Mucosa of stomach (tissue), 1 donor: ENCODE measurements around the gene LRRTM2.

Experiments used
- H3K27me3 ChIP-seq: one replicate; pipeline ENCODE4 v1.7.0; 2013; ENCODE audit warnings: mild to moderate bottlenecking, low read length; ENCODE audit not compliant: control insufficient read depth, insufficient read depth
- H3K36me3 ChIP-seq: one replicate; pipeline ENCODE4 v1.7.0; 2013; ENCODE audit warnings: low read length; ENCODE audit not compliant: control insufficient read depth, insufficient read depth
- H3K4me1 ChIP-seq: one replicate; pipeline ENCODE4 v1.7.0; 2013; ENCODE audit warnings: mild to moderate bottlenecking, low read length; ENCODE audit not compliant: control insufficient read depth, insufficient read depth
- H3K4me3 ChIP-seq: one replicate; pipeline ENCODE4 v1.7.0; 2013; ENCODE audit warnings: low read length
- H3K9ac ChIP-seq: one replicate; pipeline ENCODE4 v1.7.0; 2013; ENCODE audit warnings: mild to moderate bottlenecking, low read length, moderate library complexity
- H3K9me3 ChIP-seq: one replicate; pipeline ENCODE4 v1.7.0; 2013; ENCODE audit warnings: mild to moderate bottlenecking, low read length, moderate library complexity; ENCODE audit not compliant: control insufficient read depth
- donor health status: Pancreatic carcinoma.

Gene LRRTM2

DNA sequence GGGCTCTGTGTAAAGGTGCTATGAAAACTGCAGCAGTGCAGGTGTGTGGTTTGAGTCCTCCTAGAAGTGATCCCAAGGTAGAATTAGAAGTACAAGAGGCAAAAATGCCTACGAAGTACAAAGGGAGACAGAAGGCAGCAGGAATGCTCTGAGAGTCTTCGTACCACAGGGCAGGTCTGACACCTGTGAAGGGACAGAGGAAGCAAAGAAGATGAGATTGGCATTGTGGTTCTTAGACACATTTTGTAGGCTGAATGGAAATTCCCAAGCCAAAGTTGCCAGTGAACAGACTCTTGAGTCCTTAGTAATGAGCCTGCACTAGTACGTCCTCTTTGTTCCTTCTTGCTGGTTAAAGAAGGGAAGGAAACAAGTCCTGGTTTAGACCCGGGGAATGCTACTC, 1.7 kb upstream of the LRRTM2 start:
- Histone ChIP-seq H3K9me3 (no peaks in the 10 kb centered on the region), H3K4me3 (no peak overlapping the region), H3K9ac (no peak overlapping the region), H3K4me1 (peaks cover 10% of the 10 kb centered on the region), H3K36me3 (no peaks in the 10 kb centered on the region), H3K27me3 (no peaks in the 10 kb centered on the region)

DNA sequence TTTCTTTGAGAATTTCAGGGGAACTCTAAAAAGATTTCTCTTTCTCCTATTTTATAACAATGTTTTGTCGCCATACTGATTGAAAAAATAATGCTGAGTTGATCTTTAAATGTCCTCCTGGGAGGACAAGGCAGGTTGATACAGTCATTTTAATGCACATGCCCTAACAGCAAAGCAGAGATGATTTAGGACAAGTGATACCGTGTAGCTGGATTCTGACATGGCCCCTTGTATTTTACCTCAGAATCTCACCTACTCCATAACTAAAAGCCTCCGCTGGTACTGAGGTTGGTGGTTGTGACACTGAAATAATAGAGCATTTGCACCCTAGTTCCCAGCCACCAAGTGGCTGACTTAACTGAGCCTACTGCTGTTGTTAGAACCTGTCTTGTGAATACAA, 811 bp upstream of the LRRTM2 start:
- no peak overlapping the region for H3K9ac ChIP-seq
- H3K4me1 ChIP-seq: peaks cover 11% of the 10 kb centered on the region
- no peaks in the 10 kb centered on the region for H3K36me3 ChIP-seq
- no peaks in the 10 kb centered on the region for H3K27me3 ChIP-seq
- H3K9me3 ChIP-seq: no peaks in the 10 kb centered on the region
- no peak overlapping the region for H3K4me3 ChIP-seq

DNA sequence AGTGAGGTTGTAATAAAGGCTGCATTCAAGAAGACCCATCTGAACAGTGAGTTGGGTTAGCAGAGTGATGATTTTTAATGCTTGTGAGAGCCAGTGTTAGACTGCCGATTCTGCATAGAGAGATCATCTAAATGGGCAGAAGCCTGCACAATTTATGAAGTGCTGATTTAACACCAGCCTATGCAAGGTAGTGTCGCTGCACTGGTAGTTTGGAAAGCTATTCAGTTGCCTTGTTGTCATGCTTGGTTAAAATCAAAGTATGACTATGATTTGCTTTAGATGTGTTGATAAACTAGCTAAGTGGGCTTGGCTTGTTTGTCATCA, 379 bp upstream of the LRRTM2 start:
- Histone ChIP-seq H3K9ac (no peak overlapping the region), H3K4me1 (peaks cover 13% of the 10 kb centered on the region), H3K36me3 (no peaks in the 10 kb centered on the region), H3K4me3 (no peak overlapping the region), H3K27me3 (no peaks in the 10 kb centered on the region), H3K9me3 (no peaks in the 10 kb centered on the region)

DNA sequence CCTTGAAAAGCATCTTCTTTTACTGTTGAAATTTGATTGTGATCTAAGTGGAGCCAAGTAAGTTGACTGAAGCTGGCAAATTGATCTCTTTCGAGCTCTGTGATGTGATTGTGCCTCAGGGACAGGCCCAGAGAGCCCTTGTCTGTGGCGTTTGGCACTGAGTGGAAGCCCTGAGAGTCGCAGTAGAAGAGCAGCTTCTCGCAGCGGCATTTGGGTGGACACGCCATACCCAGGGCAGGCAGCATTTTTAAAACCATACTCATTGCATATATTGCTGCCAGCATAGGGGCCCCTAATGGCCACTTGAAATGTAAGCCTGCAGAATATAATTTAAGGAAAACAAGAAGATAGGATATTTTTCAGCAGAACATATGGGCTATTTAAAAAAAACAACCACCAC, 894 bp downstream of the LRRTM2 start:
- Histone ChIP-seq H3K9ac (no peak overlapping the region), H3K36me3 (no peaks in the 10 kb centered on the region), H3K9me3 (no peaks in the 10 kb centered on the region), H3K27me3 (no peaks in the 10 kb centered on the region), H3K4me3 (no peak overlapping the region), H3K4me1 (peaks cover 17% of the 10 kb centered on the region)

DNA sequence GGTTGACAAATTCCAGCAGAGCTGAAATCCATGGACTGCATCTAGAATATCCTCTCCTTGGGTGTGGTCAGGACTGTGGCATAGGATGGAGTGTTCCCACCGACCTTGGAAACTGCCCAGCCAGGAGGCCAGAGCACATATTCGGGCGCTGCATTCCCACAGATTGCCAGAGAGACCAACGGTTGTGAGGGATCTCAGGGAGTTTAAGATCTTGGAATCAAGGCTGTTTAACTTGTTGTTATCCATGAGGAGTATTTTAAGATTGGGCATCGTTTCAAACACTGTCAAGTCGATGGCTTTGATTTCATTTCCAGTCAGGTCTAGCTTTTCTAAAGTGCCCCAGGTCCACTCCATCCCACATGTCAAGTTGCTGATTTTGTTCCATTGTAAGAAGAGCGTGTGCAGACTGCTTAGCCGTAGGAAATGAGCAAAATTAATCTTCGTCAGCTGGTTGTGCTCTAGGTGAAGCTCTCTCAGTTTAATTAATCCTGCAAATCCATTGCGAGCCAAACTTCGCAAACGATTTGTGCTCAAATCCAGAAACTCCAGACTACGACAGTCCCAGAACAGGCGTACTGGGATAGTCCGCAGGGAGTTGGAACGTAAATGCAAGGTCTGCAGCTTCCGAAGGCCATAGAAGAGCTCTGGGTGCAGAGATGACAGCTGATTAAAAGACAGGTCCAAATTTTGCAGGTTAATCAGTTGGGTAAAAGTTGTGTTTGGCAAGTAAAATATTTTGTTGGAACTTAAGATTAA, 1.5 kb downstream of the LRRTM2 start:
- H3K9me3 ChIP-seq: no peaks in the 10 kb centered on the region
- no peak overlapping the region for H3K9ac ChIP-seq
- H3K4me1 ChIP-seq: peaks cover 21% of the 10 kb centered on the region
- H3K27me3 ChIP-seq: no peaks in the 10 kb centered on the region
- no peak overlapping the region for H3K4me3 ChIP-seq
- no peaks in the 10 kb centered on the region for H3K36me3 ChIP-seq

DNA sequence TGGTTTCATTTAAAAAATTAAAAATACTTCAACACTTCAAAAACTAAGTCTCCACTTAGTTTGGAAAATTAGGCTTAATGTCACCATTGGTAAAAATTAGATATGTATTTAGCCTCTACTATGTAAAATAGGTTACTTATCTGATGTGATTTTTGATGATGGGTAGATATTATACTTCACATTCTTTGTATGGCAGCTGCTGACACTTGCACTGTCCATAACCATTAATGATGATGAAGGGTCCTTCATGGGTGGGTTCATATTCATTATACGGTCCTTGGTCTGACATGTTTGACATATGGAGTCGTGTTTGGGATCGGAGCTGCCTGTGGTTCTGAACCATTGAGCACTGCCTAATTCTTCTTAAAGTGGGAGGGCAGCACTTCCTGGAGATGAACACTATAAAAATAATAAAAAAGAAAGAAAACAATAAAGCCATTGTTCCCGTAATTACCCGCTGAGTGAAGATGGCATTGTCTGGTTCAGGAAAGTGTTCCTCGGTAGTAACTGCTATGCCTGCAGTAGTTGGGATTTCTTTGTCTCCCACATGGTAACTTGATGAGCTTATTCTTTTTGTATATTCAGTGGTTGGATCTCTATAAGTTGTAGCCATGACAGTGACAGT, 2.2 kb downstream of the LRRTM2 start:
- peaks cover 21% of the 10 kb centered on the region for H3K4me1 ChIP-seq

DNA sequence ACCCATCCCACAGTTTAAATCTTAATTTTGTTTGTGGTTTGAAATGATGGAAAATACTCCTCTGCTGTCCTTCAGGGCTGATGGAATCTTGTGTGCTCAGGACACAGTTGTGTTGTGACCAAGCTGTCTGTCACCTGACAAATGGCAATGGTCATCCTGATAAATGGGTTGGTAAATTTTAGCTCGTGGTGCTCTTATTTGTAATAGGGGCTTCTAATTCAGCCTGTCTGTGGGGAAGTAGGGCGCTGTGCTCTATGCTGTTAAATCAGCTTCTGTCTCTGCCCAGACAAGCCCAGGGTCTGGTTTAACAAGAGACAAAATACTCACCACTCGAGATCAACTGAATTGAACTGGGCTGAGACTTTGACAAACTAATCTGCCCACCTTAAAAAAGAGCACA, 4.5 kb downstream of the LRRTM2 start:
- no peaks in the 10 kb centered on the region for H3K36me3 ChIP-seq
- H3K9ac ChIP-seq: no peak overlapping the region
- no peak overlapping the region for H3K4me3 ChIP-seq
- H3K4me1 ChIP-seq: peaks cover 21% of the 10 kb centered on the region
- no peaks in the 10 kb centered on the region for H3K9me3 ChIP-seq
- H3K27me3 ChIP-seq: no peaks in the 10 kb centered on the region

More for the DNA sequence above, 2.2 kb downstream of the LRRTM2 start:
- H3K4me3 ChIP-seq: no peak overlapping the region
- H3K9me3 ChIP-seq: no peaks in the 10 kb centered on the region
- no peaks in the 10 kb centered on the region for H3K36me3 ChIP-seq
- H3K9ac ChIP-seq: no peak overlapping the region
- no peaks in the 10 kb centered on the region for H3K27me3 ChIP-seq

DNA sequence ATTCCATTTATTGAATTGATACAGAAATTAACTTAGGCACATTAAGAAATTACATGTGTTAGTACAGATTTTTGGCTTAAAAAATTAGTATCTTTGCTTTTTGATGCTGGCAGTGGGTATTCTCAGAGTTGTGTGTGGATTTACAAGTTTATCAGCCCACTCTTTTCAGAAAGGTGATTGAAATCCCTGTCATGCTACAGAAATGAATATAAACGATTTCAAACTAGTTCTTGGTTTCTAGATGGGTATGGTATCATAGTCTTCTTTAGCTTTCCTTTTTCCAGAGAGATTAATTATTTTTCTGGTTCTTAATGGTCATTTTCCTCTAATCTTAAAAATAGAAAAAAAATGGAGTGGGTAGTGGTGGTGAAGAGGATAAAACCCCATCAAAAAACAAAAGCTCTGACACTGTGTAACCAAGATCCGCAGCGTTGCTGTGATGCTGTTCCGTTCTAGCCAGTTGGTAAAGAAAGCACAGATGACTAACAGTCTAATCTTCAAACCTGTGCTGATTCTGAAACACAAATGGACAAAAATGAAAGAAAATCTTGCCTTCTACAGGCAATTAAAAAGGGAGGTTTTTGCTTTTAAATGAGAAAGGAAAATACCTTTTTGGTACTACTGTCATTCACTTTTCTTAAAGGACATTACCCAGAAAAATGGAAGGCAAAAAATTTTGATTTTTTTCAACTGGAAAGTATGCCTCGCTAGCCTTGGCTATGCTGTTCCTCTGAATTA, 5.2 kb downstream of the LRRTM2 start:
- H3K36me3 ChIP-seq: no peaks in the 10 kb centered on the region
- no peak overlapping the region for H3K4me3 ChIP-seq
- H3K4me1 ChIP-seq: peaks cover 21% of the 10 kb centered on the region

DNA sequence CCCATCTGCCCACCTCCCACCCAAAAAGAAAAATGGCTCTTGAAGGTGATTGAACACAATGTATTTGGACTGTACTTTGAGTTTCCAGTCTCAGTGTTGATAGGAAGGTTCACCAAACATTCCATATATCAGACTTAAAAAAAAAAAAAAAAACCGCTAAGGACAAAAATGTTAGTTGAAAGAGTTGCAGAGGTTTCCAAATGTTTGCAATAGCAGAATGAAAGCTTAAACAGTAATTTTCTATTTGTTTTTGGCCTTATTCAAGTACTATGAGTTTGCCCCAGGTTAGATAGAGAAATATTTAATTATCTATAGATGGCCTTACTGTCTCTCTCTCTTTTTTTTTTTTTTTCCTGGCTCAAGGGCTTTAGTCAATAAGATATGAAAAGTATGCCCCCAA, 6.1 kb downstream of the LRRTM2 start:
- H3K4me1 ChIP-seq: peaks cover 19% of the 10 kb centered on the region
- H3K9me3 ChIP-seq: no peaks in the 10 kb centered on the region
- H3K36me3 ChIP-seq: no peaks in the 10 kb centered on the region
- no peak overlapping the region for H3K9ac ChIP-seq
- no peak overlapping the region for H3K4me3 ChIP-seq
- no peaks in the 10 kb centered on the region for H3K27me3 ChIP-seq

More for the DNA sequence above, 5.2 kb downstream of the LRRTM2 start:
- no peak overlapping the region for H3K9ac ChIP-seq
- H3K27me3 ChIP-seq: no peaks in the 10 kb centered on the region
- H3K9me3 ChIP-seq: no peaks in the 10 kb centered on the region

DNA sequence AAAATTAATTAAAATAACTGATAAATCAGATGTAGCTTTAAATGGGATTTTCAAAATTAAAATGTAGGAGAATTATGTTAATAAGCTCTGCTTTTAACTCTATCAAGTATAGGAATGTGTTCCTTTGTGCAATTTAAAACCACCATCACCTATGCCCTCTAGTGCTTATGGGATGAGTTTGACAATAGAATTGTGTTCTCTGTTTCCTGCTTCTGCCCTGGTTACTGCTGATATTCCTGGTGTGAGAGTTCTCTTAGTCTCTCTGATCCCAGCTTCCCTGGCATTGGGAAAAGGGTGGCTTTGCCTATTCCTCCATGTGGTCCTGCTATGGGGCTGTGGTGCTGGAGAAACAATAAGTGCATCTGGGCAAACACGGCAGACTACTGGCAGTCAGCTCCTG, 8.1 kb downstream of the LRRTM2 start:
- Histone ChIP-seq H3K9me3 (peaks cover 6% of the 10 kb centered on the region), H3K9ac (no peak overlapping the region), H3K27me3 (no peaks in the 10 kb centered on the region), H3K36me3 (no peaks in the 10 kb centered on the region), H3K4me3 (no peak overlapping the region), H3K4me1 (peaks cover 11% of the 10 kb centered on the region)

DNA sequence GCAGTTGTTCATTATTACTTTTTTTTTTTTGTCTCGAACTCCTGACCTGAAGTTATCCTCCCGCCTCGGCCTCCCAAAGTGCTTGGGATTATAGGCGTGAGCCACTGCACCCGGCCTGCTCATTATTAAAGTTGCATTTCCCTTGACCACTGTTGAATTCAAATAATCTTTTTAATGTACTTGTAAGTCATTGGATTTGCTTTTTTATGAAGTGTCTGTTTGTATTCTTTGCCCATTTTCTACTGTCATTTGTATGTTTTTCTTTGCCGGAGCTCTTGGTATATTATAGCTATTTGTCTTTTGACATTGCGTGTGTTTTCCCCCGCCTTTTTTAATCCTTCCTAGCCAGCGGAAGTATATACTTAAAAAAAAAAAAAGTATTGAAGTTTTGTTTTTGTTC, 22.0 kb downstream of the LRRTM2 start:
- Histone ChIP-seq H3K4me3 (no peak overlapping the region), H3K9ac (no peak overlapping the region), H3K9me3 (no peaks in the 10 kb centered on the region), H3K4me1 (no peaks in the 10 kb centered on the region), H3K36me3 (no peaks in the 10 kb centered on the region), H3K27me3 (no peaks in the 10 kb centered on the region)

DNA sequence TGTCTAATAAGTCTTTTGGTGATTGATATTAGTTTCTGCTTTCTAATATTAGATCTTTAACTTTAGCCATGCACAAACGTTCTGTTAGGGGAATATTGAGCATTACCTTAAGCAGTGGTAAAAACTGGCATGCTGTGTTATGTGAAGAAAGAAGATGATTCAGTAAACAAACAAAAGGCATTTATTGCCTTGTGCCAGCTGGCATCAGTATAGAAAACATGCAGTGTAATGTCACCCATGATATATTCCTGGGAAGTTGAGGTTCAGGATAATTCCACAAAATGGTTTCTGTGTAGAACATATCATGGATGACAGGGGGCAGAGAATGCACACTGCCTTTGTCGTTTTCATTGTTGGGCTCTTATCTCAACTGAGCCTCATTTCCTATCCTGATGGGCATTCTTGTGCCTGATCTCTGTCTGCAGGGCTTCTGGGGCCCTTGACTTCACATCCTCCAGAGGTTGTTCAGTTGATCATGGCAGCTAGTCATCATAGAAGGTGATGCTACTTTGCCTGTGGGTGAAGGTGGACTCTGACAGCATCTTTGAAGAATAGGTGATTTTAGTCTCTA, 24.2 kb downstream of the LRRTM2 start:
- Histone ChIP-seq H3K27me3 (no peaks in the 10 kb centered on the region), H3K4me3 (no peak overlapping the region), H3K9ac (no peak overlapping the region), H3K4me1 (no peaks in the 10 kb centered on the region), H3K9me3 (no peaks in the 10 kb centered on the region), H3K36me3 (no peaks in the 10 kb centered on the region)
